Type B pancreatic cell (in vitro differentiated cells): ENCODE results near the gene HLF. TPM values are rescaled to one million over a fixed set of nuclear protein-coding genes. Genes with fewer than 3 reads are reported as not detected.

Source experiments
- DNase-seq: peaks from one replicate; pipeline ENCODE4 v3.0.0; 2021; ENCODE audit warnings: mixed read lengths; ENCODE audit not compliant: unreplicated experiment; ENCODE audit errors: extremely low spot score
- H3K27ac Mint-ChIP-seq: 2 replicates; pipeline ENCODE4 v1.8.0; 2021; ENCODE audit warnings: mild to moderate bottlenecking, mixed read lengths
- H3K27me3 Mint-ChIP-seq: 2 replicates; pipeline ENCODE4 v1.8.0; 2021; ENCODE audit warnings: mixed read lengths
- H3K36me3 Mint-ChIP-seq: 2 replicates; pipeline ENCODE4 v1.8.0; 2021; ENCODE audit warnings: mixed read lengths
- H3K4me1 Mint-ChIP-seq: one replicate; pipeline ENCODE4 v1.8.0; 2021; ENCODE audit warnings: mixed read lengths; ENCODE audit not compliant: unreplicated experiment
- H3K4me3 Mint-ChIP-seq: 2 replicates; pipeline ENCODE4 v1.8.0; 2021; ENCODE audit warnings: mild to moderate bottlenecking, mixed read lengths
- H3K9me3 Mint-ChIP-seq: 2 replicates; pipeline ENCODE4 v1.8.0; 2021; ENCODE audit warnings: mixed read lengths
- total RNA-seq: library from RNA; stranded (reverse); gene quantifications from 2 replicates; pipeline ENCODE4 v1.2.1, GENCODE V29; 2021; ENCODE audit warnings: low replicate concordance
- TF ChIP-seq, protein P1 (sequence below): fragments of 200-600 bp; sonication (generic); conservative IDR thresholded peaks from 2 replicates; pipeline ENCODE4 v1.5.0; 2021; ENCODE audit warnings: antibody characterized with exemption, mild to moderate bottlenecking

Gene HLF
- total RNA-seq, 1 donor from 2014 or later, result 2.6 TPM

GRCh38 chr17:55334881-55335540 lies 70.3 kb downstream of the HLF start:
- peaks cover 6% of the 10 kb centered on the region for H3K27me3 Mint-ChIP-seq
- peak overlapping the region; percentile 20 for H3K27ac Mint-ChIP-seq
- H3K4me3 Mint-ChIP-seq, result peak overlapping the region; percentile 64
- DNase-seq, result no peak
- TF ChIP-seq, protein P1, sequence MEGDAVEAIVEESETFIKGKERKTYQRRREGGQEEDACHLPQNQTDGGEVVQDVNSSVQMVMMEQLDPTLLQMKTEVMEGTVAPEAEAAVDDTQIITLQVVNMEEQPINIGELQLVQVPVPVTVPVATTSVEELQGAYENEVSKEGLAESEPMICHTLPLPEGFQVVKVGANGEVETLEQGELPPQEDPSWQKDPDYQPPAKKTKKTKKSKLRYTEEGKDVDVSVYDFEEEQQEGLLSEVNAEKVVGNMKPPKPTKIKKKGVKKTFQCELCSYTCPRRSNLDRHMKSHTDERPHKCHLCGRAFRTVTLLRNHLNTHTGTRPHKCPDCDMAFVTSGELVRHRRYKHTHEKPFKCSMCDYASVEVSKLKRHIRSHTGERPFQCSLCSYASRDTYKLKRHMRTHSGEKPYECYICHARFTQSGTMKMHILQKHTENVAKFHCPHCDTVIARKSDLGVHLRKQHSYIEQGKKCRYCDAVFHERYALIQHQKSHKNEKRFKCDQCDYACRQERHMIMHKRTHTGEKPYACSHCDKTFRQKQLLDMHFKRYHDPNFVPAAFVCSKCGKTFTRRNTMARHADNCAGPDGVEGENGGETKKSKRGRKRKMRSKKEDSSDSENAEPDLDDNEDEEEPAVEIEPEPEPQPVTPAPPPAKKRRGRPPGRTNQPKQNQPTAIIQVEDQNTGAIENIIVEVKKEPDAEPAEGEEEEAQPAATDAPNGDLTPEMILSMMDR, result no peak
- no peaks in the 10 kb centered on the region for H3K36me3 Mint-ChIP-seq
- H3K4me1 Mint-ChIP-seq, result peaks cover 33% of the 10 kb centered on the region
- H3K9me3 Mint-ChIP-seq, result peaks cover 6% of the 10 kb centered on the region

GRCh38 chr17:55335625-55336024 lies 70.9 kb downstream of the HLF start:
- H3K27me3 Mint-ChIP-seq, result peaks cover 6% of the 10 kb centered on the region
- TF ChIP-seq, protein P1, result no peak
- DNase-seq, result no peak
- H3K27ac Mint-ChIP-seq, result peak overlapping the region; percentile 20
- no peaks in the 10 kb centered on the region for H3K36me3 Mint-ChIP-seq
- peaks cover 6% of the 10 kb centered on the region for H3K9me3 Mint-ChIP-seq
- peaks cover 33% of the 10 kb centered on the region for H3K4me1 Mint-ChIP-seq
- peak overlapping the region; percentile 23 for H3K4me3 Mint-ChIP-seq

DNA sequence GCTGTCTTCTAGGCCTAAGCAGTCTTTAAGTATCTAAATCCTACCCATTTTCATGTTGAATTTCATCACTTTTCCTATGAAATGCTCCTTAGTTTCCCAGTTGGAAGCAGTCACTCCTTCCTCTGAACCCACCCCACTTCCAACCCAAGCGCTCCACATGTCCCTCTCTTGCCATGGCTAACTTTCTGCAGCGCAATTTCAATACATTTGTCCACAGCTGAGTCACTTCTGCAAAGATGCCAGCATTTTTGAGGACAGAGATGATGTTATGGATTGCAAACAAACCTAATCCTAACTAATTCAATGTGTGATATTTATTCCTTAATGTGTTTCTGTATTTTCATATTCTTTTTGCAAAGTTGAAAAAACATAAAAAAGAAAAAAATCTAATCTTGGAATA lies 71.7 kb downstream of the HLF start:
- Mint-ChIP-seq H3K27me3 (peaks cover 6% of the 10 kb centered on the region), H3K27ac (no peak overlapping the region), H3K36me3 (no peaks in the 10 kb centered on the region), H3K4me3 (no peak overlapping the region), H3K4me1 (peaks cover 33% of the 10 kb centered on the region), H3K9me3 (peaks cover 6% of the 10 kb centered on the region)
- DNase-seq, result no peak
- TF ChIP-seq, protein P1, result no peak

GRCh38 chr17:55340176-55340575 lies 75.4 kb downstream of the HLF start:
- H3K4me3 Mint-ChIP-seq, result no peak overlapping the region
- H3K9me3 Mint-ChIP-seq, result no peaks in the 10 kb centered on the region
- peaks cover 17% of the 10 kb centered on the region for H3K4me1 Mint-ChIP-seq
- H3K27me3 Mint-ChIP-seq, result peaks cover 6% of the 10 kb centered on the region
- no peak for DNase-seq
- TF ChIP-seq, protein P1, result no peak
- H3K36me3 Mint-ChIP-seq, result no peaks in the 10 kb centered on the region
- H3K27ac Mint-ChIP-seq, result no peak overlapping the region

- peaks cover 6% of the 10 kb centered on the region for H3K27me3 Mint-ChIP-seq
- TF ChIP-seq, protein P1, result no peak
- H3K4me3 Mint-ChIP-seq, result no peak overlapping the region
- no peak for DNase-seq
- peaks cover 13% of the 10 kb centered on the region for H3K4me1 Mint-ChIP-seq
- H3K27ac Mint-ChIP-seq, result no peak overlapping the region
- H3K36me3 Mint-ChIP-seq, result no peaks in the 10 kb centered on the region
- no peaks in the 10 kb centered on the region for H3K9me3 Mint-ChIP-seq
Measured at GRCh38 chr17:55340686-55341085, 75.9 kb downstream of the HLF start.
